ENCODE data around the gene GGTLC1.
"Not testable (repeated sequence)": the region's sequence is repeated elsewhere in the genome, so short reads cannot be mapped to it uniquely, and the experiment has no call there.

GGTLC1 gene

DNA sequence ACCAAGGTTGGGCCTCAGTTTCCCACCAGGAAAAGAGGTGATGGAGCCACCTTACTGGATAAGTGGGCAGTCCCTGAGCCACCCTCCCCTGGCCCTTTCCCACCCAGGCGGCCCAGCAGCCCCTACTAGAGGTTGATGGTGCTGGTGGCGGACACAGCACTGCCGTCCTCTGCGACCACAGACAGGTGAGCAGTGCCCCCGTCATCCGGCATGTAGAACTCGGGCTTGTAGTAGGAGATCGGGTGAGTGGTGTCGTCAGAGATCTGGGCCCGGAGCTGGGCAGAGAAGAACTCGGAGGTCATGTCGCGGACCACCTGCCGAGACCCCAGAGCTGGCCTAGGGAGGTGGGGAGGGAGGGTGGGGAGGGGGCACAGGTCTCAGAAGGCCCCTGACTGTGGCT, 2.3 kb downstream of the GGTLC1 start:
- in situ Hi-C loops (cut with MboI; ENCODE audit: low sequenced_read_pairs), result loop anchor here (25.0 kb wide), 1 partner anchor 199 kb away; no protein-coding TSS in a partner anchor
- not testable (repeated sequence) for H3K27me3 ChIP-seq (ENCODE audit: low read depth); H3K9me3 ChIP-seq; H3K36me3 ChIP-seq (replicated peaks); H3K4me1 ChIP-seq; DNase-seq (ENCODE audit: low spot score in 2 of 2); H3K4me3 ChIP-seq

DNA sequence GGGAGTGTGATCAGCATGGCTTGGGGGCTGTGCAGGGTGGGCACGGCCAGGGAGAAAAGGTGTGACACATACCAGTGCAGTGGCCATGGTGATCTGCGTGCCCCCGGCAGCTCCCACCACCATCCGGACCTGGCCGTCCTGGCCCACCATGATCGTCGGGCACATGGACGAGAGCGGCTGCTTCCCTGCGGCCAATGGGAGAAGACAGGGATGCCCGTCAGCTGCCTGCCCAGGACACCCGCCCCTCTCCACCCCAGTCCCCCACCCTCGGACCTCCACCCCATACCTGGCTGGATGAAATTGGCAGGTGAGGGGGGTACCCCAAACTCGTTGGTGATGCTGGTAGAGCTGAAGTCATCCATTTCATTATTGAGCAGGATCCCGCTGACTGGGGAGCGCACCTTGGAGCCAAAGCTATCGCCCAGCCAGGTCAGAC, 2.8 kb downstream of the GGTLC1 start:
- not testable (repeated sequence) for H3K4me3 ChIP-seq; H3K27me3 ChIP-seq (ENCODE audit: low read depth); DNase-seq (ENCODE audit: low spot score in 2 of 2); H3K4me1 ChIP-seq; H3K36me3 ChIP-seq (replicated peaks); H3K9me3 ChIP-seq
- in situ Hi-C loops (cut with MboI; ENCODE audit: low sequenced_read_pairs), result loop anchor here (25.0 kb wide), 1 partner anchor 199 kb away; no protein-coding TSS in a partner anchor

DNA sequence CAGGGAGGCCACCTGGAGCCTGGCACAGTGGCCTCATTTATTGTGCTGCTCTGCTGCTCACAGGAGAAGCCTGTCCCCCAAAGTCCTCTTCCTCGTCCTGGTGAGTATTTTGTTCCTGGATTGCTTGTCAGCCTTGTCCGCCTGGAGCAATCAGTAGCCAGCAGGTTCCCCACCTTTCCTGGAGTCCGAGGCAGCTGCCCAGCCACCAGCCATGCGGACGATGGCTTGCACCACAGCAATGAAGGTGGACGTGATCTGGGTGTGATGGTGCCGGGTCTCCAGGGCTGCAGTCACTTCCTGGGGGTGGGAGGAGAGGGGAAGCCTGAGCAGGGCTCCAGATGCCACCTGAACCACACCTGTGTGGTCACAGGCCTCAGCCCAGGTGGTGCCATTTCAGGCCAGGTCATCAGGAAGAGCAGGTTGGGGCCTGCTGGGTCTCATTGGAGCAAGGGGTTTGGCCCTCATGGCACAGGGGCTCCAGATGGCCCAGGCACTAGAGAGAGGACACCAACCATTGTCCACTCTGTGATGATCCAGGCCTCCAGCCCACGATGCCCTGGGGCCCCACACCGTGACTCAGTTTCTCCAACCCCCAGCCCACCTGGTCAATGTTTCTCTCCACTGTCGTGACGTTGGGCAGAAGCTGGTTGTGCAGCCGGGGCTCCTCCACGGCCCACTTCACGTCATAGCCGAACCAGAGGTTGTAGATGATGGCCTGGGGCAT, 3.4 kb downstream of the GGTLC1 start:
- in situ Hi-C loops (cut with MboI; ENCODE audit: low sequenced_read_pairs), result loop anchor here (25.0 kb wide), 1 partner anchor 198 kb away; no protein-coding TSS in a partner anchor
- not testable (repeated sequence) for H3K27me3 ChIP-seq (ENCODE audit: low read depth); H3K4me3 ChIP-seq; H3K36me3 ChIP-seq (replicated peaks); H3K9me3 ChIP-seq; H3K4me1 ChIP-seq; DNase-seq (ENCODE audit: low spot score in 2 of 2)

DNA sequence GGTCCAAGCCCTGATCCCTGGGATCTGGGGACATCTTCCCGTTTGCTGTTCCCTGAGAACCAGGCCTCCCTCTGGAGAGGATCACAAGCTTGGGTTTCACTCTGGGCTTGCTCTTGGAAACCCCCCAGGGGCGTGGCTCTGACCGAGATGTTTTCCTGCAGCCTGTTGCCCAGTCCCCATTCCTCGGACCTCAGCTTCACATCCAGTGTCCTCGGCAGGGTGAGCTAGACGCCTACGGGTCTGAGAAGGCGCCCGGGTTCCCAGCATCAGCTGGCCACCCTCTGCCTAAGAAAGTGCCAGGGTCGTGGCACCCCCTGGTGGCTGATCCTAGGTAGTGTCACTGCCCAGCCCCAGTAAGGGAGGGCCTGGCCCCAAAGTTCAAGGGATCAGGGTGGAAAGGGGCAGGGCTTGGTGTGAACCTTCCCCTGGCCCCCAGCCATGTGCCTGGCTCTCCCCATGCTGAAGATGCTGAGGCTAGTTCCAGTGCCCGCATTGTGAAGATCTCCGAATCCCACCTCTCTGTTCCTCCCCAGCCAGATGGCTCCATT, 4.0 kb downstream of the GGTLC1 start:
- in situ Hi-C loops (cut with MboI; ENCODE audit: low sequenced_read_pairs), result loop anchor here (25.0 kb wide), 1 partner anchor 197 kb away; no protein-coding TSS in a partner anchor
- H3K36me3 ChIP-seq (replicated peaks); H3K27me3 ChIP-seq (ENCODE audit: low read depth); H3K9me3 ChIP-seq; DNase-seq (ENCODE audit: low spot score in 2 of 2); H3K4me3 ChIP-seq; H3K4me1 ChIP-seq: not testable (repeated sequence)

DNA sequence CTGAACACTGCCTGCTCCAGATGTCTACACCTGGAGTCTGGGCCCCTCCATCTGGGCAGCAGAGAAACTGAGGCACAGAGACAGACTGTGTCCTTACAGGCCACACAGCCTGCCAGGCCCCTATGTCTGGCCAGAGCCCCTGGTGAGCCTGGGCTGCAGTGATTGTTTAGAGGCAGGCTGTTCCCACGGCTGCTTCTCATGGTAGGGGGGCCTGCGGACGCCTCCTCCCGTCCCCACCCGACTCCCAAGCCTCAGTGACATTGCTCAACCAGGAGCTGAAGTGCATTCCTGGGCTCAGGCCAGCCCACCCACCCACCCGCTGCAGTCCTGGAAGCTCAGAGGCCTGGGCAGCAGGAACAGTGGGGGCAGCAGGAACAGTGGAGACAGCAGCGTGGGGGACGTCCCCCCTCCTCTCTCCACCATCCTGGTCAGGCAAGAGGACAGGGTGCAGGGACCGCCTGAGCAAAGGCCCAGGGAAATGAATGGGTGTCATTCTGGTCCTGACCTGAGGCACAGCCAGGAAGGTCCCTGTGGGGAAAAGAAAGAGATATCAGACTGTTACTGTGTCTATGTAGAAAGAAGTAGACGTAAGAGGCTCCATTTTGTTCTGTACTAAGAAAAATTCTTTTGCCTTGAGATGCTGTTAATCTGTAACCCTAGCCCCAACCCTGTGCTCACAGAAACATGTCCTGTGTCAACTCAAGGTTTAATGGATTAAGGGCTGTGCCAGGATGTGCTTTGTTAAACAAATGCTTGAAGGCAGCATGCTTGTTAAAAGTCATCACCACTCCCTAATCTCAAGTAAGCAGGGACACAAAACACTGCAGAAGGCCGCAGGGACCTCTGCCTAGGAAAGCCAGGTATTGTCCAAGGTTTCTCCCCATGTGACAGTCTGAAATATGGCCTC, 6.2 kb downstream of the GGTLC1 start:
- H3K4me1 ChIP-seq; H3K27me3 ChIP-seq (ENCODE audit: low read depth); H3K36me3 ChIP-seq (replicated peaks); H3K4me3 ChIP-seq; H3K9me3 ChIP-seq: not testable (repeated sequence)
- in situ Hi-C loops (cut with MboI; ENCODE audit: low sequenced_read_pairs), result loop anchor here (25.0 kb wide), 1 partner anchor 195 kb away; no protein-coding TSS in a partner anchor
- DNase-seq (ENCODE audit: low spot score in 2 of 2), result peak; percentile 29 to 42

DNA sequence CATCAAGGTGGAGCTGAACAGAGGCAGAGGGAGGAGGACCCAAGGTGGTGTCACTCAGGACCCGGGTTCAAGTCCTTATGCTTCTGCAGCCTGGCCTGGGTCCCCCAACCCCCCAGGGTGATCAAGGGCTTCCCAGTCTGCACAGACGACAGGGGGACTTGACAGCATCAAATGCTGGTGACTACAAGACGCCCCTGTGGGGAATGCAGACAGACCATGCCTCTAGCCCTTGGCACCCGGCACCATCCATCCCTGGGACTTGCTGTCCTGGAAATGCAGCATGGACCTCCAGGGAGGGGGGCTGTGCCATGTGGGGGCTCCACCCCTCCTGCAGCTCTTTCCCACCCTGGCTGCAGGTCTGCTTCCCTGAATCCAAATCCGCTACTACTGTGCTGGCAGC, 7.1 kb downstream of the GGTLC1 start:
- not testable (repeated sequence) for H3K4me3 ChIP-seq; DNase-seq (ENCODE audit: low spot score in 2 of 2); H3K9me3 ChIP-seq; H3K27me3 ChIP-seq (ENCODE audit: low read depth); H3K4me1 ChIP-seq; H3K36me3 ChIP-seq (replicated peaks)
- in situ Hi-C loops (cut with MboI; ENCODE audit: low sequenced_read_pairs), result loop anchor here (25.0 kb wide), 1 partner anchor 194 kb away; no protein-coding TSS in a partner anchor

DNA sequence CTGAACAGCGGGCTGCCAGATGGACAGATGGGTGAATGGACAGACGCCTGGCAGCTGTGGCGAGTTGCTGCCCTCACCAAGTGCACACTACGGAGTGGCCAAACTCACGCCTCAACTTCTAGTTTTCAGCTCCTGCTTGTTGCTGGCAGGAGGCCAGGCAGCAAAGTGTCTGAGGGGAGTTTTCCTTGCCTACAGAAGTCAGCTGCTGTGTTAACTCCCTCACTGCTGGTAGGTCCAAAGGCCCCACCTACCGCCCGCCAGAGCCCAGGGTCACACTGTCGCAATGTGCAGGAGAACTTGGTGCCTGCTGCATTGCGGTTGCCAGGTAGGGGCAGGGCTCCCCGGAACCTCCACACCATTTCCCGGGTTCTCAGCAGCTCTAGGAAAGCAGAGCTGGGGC, 7.6 kb downstream of the GGTLC1 start:
- H3K27me3 ChIP-seq (ENCODE audit: low read depth); H3K4me1 ChIP-seq; DNase-seq (ENCODE audit: low spot score in 2 of 2); H3K36me3 ChIP-seq (replicated peaks); H3K4me3 ChIP-seq; H3K9me3 ChIP-seq: not testable (repeated sequence)
- in situ Hi-C loops (cut with MboI; ENCODE audit: low sequenced_read_pairs), result loop anchor here (25.0 kb wide), 1 partner anchor 194 kb away; no protein-coding TSS in a partner anchor

DNA sequence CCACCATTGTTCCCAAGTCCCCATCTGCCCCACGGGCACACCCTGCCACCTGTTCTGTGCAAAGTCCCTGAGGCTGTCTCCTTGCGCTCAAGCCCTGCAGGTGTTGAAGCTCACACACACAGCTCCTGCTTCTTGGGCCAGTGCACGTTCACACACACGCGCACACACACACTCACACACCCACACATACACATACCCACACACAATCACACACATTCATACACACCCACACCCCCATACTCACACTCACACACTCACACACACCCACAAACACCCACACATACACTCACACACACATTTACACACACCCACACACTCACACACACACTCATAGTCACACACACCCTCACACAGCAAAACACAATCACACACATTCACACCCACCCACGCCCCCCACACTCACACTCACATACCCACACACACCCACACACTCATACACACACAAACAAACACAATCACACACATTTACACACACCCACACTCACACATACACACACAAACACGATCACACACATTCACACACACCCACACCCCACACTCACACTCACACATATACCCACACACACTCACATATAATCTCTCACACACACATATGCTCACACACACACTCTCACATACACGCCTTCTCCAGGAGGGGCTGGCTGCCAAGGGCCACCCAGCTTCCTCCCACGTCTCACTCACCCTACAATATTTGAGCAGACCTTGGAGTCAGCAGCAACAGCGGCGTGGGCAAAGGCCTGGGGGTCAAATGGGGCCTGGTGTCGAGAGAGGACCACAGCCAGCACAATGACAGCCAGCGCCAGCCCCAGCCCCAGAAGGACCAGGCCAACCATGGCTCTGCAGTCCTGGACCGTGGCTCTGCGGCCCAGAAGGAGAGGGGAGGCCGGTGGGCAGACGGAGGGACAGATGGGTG, 8.4 kb downstream of the GGTLC1 start:
- H3K4me1 ChIP-seq; H3K4me3 ChIP-seq; DNase-seq (ENCODE audit: low spot score in 2 of 2); H3K27me3 ChIP-seq (ENCODE audit: low read depth); H3K9me3 ChIP-seq; H3K36me3 ChIP-seq (replicated peaks): not testable (repeated sequence)
- in situ Hi-C loops (cut with MboI; ENCODE audit: low sequenced_read_pairs), result loop anchor here (25.0 kb wide), 1 partner anchor 193 kb away; no protein-coding TSS in a partner anchor

DNA sequence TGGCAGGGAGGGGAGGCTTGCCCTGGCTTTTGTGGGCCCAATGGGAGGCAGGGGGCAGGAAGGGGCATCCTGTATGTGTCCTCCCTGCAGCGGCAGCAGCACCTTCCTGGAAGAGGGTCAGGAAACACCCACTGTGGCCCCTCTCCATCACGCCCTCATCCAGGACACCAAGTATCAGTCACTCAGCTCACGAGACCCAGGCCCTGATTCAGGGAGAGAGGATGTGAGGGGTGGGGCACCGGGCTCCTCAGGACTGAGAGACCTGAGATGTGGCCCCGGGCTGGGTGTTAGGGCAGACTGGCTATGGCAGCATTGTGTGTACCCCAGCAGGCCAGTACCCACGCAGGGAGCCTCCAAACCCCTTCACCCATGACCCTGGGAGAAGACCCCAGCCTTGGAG, 9.2 kb downstream of the GGTLC1 start:
- H3K4me1 ChIP-seq; H3K27me3 ChIP-seq (ENCODE audit: low read depth); DNase-seq (ENCODE audit: low spot score in 2 of 2); H3K4me3 ChIP-seq; H3K9me3 ChIP-seq; H3K36me3 ChIP-seq (replicated peaks): not testable (repeated sequence)
- in situ Hi-C loops (cut with MboI; ENCODE audit: low sequenced_read_pairs), result loop anchor here (25.0 kb wide), 1 partner anchor 192 kb away; no protein-coding TSS in a partner anchor

DNA sequence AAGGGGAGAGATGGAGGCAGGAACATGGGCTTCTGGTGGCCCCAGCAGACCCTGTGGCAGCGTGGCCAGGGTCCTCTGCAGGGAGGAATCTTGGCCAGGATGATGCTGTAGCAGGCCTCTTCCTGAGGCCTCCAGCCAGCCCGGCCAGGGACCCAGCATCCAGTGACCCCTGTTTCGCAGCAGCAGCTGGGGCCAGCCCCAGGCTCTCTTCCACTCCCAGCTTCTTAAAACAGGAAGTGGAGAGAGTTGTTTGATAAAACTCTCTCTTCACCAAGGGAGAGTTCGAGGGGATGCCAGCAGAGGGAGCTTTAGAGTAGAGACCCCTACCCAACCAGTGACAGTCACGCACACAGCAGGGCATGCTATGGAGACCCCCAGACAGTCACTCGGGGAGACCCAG, 10.1 kb downstream of the GGTLC1 start:
- not testable (repeated sequence) for H3K36me3 ChIP-seq (replicated peaks); H3K4me3 ChIP-seq; H3K9me3 ChIP-seq; H3K4me1 ChIP-seq; H3K27me3 ChIP-seq (ENCODE audit: low read depth)
- in situ Hi-C loops (cut with MboI; ENCODE audit: low sequenced_read_pairs), result loop anchor here (25.0 kb wide), 1 partner anchor 191 kb away; no protein-coding TSS in a partner anchor
- peak in 1 of 2 experiments; percentile 35 for DNase-seq (ENCODE audit: low spot score in 2 of 2)

DNA sequence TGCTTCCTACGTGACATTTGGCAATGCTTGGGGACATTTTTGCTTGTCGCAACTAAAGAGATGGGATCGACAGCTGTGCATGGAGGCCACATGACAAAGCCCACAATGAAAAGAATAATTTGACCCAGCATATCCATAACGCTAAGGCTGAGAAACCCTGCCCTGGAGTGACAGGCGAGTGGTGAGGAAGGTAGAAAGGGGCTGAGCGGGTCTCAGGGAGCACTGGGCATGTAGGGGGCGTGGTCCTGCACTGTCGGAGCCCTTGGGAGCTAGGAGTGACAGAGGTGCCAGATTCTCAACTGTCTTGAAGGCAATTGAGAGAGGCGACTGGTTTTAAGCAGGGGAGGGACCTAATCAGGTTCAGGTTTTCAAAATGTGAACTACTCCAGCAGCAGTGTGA, 13.6 kb downstream of the GGTLC1 start:
- in situ Hi-C loops (cut with MboI; ENCODE audit: low sequenced_read_pairs), result loop anchor here (25.0 kb wide), 1 partner anchor 188 kb away; no protein-coding TSS in a partner anchor
- no peaks in the 10 kb centered on the region for H3K27me3 ChIP-seq (ENCODE audit: low read depth)
- no peak overlapping the region for H3K4me3 ChIP-seq
- H3K4me1 ChIP-seq, result no peaks in the 10 kb centered on the region
- DNase-seq (ENCODE audit: low spot score in 2 of 2), result no peak
- H3K36me3 ChIP-seq (replicated peaks), result no peaks in the 10 kb centered on the region
- H3K9me3 ChIP-seq, result no peaks in the 10 kb centered on the region

DNA sequence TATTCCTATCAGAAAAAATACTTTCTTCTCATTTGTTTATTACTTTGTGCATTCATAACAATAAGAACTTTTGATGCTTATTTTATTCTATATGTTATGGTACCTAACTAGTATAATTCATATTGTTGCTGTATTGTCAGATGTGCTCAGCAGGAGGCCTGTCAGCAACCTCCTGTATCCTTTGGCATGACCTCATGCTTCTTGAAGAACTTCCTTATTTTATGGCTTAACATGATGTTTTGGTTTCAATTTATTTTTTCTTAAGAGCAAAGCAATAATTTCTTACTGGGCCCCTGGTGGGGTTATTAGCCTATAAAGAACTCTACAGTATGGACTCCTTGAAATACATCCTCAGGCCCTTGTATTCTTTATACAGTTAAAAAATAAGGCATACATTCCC, 17.3 kb downstream of the GGTLC1 start:
- no peak for DNase-seq (ENCODE audit: low spot score in 2 of 2)
- Histone ChIP-seq H3K36me3 (replicated peaks) (no peaks in the 10 kb centered on the region), H3K4me1 (no peaks in the 10 kb centered on the region), H3K27me3 (ENCODE audit: low read depth) (no peaks in the 10 kb centered on the region), H3K4me3 (no peak overlapping the region), H3K9me3 (no peaks in the 10 kb centered on the region)
- in situ Hi-C loops (cut with MboI; ENCODE audit: low sequenced_read_pairs), result no loop called here

DNA sequence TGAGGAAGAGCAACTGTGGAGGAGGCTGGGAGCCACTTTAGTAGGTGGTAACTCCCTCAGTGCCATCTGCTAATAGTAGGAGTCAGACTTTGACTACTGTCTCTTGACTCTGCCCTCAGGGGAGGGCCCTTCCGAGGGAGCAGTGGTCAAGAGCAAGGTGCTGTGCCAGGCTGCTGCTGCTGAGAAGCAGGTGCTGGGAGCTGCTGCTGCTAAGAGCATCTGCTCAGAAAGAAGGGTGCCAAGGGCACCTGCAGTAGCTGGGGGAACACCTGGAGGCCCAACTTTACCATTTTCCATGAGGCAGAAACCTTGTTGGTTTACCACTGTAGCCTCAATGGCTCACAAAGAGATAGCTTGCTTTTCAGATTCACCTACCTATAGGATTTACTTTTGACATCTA, 18.5 kb downstream of the GGTLC1 start:
- Histone ChIP-seq H3K4me1 (no peaks in the 10 kb centered on the region), H3K36me3 (replicated peaks) (no peaks in the 10 kb centered on the region), H3K27me3 (ENCODE audit: low read depth) (no peaks in the 10 kb centered on the region), H3K9me3 (no peaks in the 10 kb centered on the region), H3K4me3 (no peak overlapping the region)
- no peak for DNase-seq (ENCODE audit: low spot score in 2 of 2)
- in situ Hi-C loops (cut with MboI; ENCODE audit: low sequenced_read_pairs), result no loop called here
